ENCODE measurements around the gene MYLK.

Gene MYLK

DNA sequence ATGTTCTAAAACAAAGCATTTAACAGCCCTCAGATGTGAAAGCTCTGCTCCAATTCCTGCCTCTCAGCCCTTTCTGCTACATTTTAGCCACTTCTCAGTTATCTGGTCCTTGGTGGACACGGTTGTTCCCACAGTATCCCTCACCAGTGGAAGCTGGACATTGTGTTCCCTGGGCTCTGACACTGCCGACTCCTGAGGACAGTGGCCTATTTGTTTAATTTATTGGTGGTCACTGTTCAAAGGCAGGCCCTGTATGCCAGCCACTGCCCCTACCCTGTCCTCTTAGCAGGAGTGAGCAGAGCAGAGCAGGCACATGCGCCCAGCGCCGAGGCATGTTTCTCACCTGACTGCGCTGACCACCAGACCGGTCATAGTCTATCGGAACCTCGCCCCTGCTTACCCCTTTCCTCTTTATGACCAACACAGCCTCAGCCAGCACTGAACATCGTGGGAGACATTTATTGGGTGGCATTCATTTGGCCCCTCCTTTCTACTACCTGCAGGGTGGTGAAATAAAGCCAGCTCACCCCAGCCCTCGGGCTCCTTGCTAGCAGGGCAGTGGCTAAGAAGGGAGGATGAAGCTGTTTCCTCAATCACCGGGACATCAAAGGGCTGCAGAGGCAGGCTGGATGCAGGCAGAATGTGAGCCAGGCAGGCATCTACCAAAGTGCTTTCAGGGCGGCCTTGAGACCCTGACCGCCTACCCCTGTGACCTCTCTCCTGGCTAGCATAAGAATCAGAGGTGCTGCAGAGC is 245.0 kb downstream of the MYLK start:
- FAIRE-seq (no peak), DNase-seq (ENCODE audit: insufficient read length, low spot score) (no peak)
- TF ChIP-seq, protein P1, sequence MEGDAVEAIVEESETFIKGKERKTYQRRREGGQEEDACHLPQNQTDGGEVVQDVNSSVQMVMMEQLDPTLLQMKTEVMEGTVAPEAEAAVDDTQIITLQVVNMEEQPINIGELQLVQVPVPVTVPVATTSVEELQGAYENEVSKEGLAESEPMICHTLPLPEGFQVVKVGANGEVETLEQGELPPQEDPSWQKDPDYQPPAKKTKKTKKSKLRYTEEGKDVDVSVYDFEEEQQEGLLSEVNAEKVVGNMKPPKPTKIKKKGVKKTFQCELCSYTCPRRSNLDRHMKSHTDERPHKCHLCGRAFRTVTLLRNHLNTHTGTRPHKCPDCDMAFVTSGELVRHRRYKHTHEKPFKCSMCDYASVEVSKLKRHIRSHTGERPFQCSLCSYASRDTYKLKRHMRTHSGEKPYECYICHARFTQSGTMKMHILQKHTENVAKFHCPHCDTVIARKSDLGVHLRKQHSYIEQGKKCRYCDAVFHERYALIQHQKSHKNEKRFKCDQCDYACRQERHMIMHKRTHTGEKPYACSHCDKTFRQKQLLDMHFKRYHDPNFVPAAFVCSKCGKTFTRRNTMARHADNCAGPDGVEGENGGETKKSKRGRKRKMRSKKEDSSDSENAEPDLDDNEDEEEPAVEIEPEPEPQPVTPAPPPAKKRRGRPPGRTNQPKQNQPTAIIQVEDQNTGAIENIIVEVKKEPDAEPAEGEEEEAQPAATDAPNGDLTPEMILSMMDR (IDR thresholded peaks at IDR 0.05; ENCODE audit: insufficient read depth, missing control alignments) = no peak

DNA sequence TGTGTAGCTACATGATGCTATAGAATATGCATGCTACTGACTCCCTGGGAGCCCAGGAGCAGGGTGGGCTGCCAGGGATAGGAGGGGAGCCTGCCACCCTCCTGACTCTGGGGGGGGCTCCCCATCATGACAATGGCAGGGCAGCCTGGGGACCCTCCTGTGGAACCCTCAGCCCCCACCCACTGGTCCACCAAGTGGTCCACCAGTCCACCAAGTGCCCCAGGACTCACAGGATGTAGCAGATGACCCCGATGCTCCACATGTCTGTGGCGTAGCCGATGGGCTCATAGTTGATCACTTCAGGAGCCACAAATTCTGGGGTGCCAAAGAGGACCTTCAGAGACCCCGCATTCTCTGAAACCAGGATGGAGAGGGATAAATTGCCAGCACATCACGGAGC is 246.3 kb downstream of the MYLK start:
- no peak for DNase-seq (ENCODE audit: insufficient read length, low spot score)
- no peak for FAIRE-seq
- TF ChIP-seq, protein P1 (IDR thresholded peaks at IDR 0.05; ENCODE audit: insufficient read depth, missing control alignments) = no peak

DNA sequence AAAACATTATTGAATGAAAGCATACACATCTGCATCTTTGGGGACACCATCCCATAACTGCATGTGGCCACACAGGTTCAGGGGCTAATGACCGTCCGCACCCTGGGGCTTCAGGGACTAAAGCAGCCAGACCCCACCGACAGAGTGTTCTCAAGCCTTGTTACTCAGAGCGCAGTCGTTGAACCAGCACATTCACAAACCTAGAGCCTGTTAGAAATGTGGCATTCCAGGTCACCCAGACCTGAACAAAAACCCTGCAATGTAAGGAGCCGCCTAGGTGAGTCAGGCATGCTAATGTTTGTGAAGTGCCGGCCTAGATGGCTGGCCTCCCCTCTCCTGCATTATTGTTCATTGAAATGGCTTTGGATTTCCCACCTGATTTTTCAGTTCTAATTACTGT is 247.0 kb downstream of the MYLK start:
- FAIRE-seq = no peak

DNA sequence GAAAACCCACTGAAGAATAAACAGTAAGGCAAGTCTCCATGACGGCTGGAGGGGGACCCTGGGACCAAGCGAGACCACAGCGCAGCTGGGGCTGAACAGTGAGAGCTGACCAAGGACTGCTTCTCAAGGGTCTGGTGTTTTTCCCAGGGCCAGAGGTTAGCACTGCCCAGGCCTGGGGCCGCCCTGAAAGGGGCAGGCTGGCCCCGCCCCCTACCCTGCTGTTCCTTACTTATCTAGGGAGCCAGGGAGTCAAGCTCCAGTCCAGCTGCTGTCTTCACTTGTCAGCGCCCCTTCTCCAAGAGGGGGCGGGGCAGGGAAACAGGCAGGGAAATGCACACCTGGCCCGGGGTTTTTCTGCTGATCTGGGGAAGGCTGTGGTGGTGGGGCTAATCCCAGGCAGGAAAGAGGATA is 247.7 kb downstream of the MYLK start:
- FAIRE-seq = no peak
- TF ChIP-seq, protein P1 (IDR thresholded peaks at IDR 0.05; ENCODE audit: insufficient read depth, missing control alignments) = no peak

More for the DNA sequence above, 247.0 kb downstream of the MYLK start:
- TF ChIP-seq, protein P1 (IDR thresholded peaks at IDR 0.05; ENCODE audit: insufficient read depth, missing control alignments) = no peak
- no peak for DNase-seq (ENCODE audit: insufficient read length, low spot score)

DNA sequence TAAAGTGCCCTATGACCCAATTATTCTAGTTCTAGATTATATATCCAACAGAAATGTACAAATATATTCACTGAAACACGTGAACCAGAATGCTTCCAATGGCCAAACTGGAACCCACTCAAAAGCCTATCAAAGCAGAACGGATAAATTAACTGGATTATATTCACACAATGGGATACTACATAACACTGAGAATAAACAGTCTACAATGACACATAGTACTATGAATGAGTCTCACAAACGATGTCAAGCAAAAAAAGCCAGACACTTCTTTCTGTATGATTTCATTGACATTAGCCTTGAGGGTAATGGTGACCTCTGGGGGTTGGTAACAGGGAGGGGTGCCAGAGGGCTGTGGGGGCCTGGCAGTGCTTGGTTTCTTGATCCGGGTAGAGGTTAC is 248.4 kb downstream of the MYLK start:
- FAIRE-seq (no peak), DNase-seq (ENCODE audit: insufficient read length, low spot score) (no peak)
- TF ChIP-seq, protein P1 (IDR thresholded peaks at IDR 0.05; ENCODE audit: insufficient read depth, missing control alignments) = no peak

More for the DNA sequence above, 247.7 kb downstream of the MYLK start:
- peak; percentile 59 for DNase-seq (ENCODE audit: insufficient read length, low spot score)

DNA sequence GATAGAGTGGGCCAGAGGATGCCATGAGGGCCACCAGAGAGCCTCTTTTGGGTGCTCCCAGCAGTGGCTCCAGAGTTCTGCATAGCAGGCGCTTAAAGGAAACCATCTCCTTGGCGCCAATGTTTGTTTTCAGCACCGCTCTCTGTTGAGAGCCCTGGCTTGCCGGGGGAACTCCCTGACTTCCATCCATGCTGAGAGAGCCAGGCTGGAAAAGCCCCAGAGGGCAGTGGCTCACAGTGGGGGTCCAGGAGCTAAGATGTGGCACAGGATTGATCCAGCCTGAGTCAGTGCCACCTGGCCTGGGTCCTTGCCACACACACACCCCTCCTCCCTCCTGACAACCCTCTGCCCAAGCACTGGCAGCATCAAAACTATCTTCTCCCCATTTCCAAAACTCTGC is 248.9 kb downstream of the MYLK start:
- TF ChIP-seq, protein P1 (IDR thresholded peaks at IDR 0.05; ENCODE audit: insufficient read depth, missing control alignments) = no peak
- FAIRE-seq = no peak
- no peak for DNase-seq (ENCODE audit: insufficient read length, low spot score)

All from D721Med (cell line).